Activated T-helper 1 cell treated with anti-CD3 and anti-CD28 coated beads, Interleukin-2, amount 50 U/mL, for 16 hours (primary cell): Measurements from ENCODE around the gene PCDHGA9.
"Not testable (repeated sequence)": the region's sequence is repeated elsewhere in the genome, so short reads cannot be mapped to it uniquely, and the experiment has no call there.

ENCODE experiments used
- DNase-seq, 2 donors: peaks; one replicate each; pipeline ENCODE4 v3.0.0-alpha.2; 2020; ENCODE audit warnings: low read depth in 1 of 2, low spot score in 1 of 2

The PCDHGA9 gene

DNA sequence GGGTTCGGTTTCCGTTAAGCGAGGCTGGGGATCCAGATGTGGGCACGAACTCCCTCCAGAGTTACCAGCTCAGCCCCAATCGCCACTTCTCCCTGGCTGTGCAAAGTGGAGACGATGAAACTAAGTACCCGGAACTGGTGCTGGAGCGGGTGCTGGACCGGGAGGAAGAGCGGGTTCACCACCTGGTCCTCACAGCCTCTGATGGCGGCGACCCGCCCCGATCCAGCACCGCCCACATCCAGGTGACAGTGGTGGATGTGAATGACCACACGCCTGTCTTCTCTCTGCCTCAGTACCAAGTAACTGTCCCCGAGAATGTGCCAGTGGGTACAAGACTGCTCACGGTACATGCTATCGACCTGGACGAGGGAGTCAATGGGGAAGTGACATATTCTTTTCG, 19.2 kb upstream of the PCDHGA9 start:
- no peak for DNase-seq

GRCh38 chr5:141384471-141385267, 17.9 kb upstream of the PCDHGA9 start:
- no peak for DNase-seq

DNA sequence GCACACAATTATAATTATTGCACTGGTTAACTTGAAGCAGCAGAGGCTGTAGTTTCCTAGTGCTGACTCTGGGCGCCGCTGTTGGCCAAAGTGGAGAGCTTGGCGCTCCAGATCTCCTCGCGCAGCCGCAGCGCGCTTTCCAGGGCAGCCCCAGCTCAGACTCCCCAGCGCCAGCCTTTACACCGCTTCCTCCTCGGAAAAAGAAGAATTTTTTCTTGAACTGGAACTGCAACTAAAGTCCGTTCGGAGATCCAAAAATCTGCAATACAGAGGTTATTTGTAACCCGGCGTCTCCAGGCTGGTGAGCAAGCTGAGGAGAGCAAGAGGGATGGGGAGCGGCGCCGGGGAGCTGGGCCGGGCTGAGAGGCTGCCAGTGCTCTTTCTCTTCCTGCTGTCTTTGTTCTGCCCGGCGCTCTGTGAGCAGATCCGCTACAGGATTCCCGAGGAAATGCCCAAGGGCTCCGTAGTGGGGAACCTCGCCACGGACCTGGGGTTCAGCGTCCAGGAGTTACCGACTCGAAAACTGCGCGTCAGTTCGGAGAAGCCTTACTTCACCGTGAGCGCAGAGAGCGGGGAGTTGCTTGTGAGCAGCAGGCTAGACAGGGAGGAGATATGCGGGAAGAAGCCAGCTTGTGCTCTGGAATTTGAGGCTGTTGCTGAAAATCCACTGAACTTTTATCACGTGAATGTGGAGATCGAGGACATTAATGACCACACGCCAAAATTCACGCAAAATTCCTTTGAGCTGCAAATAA, 14.8 kb upstream of the PCDHGA9 start, which contains the start of gene PCDHGB4:
Gene PCDHGB4, plus strand, starts transcription at position 142 of the 755 bp plus-strand sequence. Its CDS starts 187 bp downstream, at position 329.
- not testable (repeated sequence) for DNase-seq

GRCh38 chr5:141388661-141389060, 13.9 kb upstream of the PCDHGA9 start:
- no peak for DNase-seq

DNA sequence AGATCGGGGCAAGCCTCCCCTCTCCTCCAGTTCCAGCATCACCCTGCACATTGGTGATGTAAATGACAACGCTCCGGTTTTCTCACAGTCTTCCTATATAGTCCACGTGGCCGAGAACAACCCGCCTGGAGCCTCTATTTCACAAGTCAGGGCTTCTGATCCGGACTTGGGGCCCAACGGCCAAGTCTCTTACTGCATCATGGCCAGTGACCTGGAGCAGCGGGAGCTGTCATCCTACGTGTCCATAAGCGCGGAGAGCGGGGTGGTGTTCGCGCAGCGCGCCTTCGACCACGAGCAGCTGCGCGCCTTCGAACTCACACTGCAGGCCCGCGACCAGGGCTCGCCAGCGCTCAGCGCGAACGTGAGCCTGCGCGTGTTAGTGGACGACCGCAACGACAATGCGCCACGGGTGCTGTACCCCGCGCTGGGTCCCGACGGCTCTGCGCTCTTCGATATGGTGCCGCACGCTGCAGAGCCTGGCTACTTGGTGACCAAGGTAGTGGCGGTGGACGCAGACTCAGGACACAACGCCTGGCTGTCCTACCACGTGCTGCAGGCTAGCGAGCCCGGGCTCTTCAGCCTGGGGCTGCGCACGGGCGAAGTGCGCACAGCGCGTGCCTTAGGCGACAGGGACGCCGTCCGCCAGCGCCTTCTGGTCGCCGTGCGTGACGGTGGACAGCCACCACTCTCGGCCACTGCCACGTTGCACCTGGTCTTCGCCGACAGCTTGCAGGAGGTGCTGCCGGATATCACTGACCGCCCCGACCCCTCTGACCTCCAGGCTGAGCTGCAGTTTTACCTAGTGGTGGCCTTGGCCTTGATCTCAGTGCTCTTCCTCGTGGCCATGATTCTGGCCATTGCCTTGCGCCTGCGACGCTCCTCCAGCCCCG, 13.2 kb upstream of the PCDHGA9 start:
- DNase-seq, result no peak

DNA sequence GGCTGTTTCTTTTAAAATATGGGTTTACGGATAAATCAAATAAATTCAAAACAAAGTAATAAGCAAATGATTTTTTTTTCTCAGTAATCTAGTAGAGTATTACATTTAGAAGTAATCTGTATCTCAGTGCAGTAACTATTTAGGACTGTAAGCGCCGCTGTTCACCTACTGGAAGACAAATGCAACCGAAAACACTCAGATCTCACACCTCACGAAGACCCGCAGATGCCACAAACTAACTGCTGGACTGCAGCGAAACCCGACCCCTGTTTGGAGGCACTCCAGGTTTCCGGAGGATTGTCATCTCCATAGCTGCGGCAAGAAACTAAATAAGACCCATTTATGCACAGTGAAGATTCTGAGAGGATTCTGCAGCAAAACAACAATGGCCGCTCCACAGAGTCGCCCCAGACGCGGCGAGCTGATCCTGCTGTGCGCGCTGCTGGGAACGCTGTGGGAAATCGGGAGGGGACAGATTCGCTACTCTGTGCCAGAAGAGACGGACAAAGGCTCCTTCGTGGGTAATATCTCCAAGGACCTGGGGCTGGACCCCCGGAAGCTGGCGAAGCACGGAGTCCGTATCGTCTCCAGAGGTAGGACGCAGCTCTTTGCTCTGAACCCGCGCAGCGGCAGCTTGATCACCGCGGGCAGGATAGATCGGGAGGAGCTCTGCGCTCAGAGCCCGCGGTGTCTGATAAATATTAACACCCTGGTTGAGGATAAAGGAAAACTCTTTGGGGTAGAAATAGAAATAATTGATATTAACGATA, 10.0 kb upstream of the PCDHGA9 start, which contains the start of gene PCDHGA8:
Gene PCDHGA8, plus strand, starts transcription at position 205 of the 770 bp plus-strand sequence. Its CDS starts 181 bp downstream, at position 386.
- DNase-seq, result no peak

DNA sequence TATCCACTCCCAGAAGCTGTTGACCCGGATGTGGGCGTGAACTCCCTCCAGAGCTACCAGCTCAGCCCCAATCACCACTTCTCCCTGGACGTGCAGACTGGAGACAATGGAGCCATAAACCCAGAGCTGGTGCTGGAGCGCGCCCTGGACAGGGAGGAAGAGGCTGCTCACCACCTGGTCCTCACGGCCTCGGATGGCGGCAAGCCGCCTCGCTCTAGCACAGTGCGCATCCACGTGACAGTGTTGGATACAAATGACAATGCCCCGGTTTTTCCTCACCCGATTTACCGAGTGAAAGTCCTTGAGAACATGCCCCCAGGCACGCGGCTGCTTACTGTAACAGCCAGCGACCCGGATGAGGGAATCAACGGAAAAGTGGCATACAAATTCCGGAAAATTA, 9.3 kb upstream of the PCDHGA9 start:
- no peak for DNase-seq

DNA sequence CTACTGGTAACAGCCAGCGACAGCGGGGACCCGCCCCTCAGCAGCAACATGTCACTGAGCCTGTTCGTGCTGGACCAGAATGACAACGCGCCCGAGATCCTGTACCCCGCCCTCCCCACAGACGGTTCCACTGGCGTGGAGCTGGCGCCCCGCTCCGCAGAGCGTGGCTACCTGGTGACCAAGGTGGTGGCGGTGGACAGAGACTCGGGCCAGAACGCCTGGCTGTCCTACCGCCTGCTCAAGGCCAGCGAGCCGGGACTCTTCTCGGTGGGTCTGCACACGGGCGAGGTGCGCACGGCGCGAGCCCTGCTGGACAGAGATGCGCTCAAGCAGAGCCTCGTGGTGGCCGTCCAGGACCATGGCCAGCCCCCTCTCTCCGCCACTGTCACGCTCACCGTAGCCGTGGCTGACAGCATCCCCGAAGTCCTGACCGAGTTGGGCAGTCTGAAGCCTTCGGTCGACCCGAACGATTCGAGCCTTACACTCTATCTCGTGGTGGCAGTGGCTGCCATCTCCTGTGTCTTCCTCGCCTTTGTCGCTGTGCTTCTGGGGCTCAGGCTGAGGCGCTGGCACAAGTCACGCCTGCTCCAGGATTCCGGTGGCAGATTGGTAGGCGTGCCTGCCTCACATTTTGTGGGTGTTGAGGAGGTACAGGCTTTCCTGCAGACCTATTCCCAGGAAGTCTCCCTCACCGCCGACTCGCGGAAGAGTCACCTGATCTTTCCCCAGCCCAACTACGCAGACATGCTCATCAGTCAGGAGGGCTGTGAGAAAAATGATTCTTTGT, 8.0 kb upstream of the PCDHGA9 start:
- DNase-seq, result not testable (repeated sequence)

DNA sequence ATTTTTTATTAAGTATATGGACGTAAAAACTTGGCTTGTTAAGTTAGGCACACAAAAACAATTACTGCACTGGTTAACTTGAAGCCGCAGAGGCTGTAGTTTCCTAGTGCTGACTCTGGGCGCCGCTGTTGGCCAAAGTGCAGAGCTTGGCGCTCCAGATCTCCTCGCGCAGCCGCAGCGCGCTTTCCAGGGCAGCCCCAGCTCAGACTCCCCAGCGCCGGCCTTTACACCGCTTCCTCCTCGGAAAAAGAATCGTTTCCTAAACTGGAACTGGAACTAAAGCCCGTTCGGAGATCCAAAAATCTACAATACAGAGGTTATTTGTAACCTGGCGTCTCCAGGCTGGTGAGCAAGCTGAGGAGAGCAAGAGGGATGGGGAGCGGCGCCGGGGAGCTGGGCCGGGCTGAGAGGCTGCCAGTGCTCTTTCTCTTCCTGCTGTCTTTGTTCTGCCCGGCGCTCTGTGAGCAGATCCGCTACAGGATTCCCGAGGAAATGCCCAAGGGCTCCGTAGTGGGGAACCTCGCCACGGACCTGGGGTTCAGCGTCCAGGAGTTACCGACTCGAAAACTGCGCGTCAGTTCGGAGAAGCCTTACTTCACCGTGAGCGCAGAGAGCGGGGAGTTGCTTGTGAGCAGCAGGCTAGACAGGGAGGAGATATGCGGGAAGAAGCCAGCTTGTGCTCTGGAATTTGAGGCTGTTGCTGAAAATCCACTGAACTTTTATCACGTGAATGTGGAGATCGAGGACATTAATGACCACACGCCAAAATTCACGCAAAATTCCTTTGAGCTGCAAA, 4.6 kb upstream of the PCDHGA9 start, which contains the start of gene PCDHGB5:
Gene PCDHGB5, plus strand, starts transcription at position 192 of the 796 bp plus-strand sequence. Its CDS starts 181 bp downstream, at position 373.
- not testable (repeated sequence) for DNase-seq

DNA sequence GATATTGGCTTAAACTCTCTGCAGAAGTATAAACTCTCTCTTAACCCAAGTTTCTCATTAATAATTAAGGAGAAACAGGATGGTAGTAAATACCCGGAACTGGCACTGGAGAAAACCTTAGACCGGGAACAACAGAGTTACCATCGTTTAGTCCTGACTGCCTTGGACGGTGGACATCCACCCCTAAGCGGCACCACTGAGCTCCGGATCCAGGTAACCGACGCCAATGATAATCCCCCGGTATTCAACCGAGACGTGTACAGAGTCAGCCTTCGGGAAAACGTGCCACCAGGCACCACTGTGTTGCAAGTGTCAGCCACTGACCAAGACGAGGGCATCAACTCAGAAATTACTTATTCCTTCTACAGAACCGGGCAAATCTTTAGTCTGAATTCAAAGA, 4.0 kb upstream of the PCDHGA9 start:
- no peak for DNase-seq

GRCh38 chr5:141399555-141400258, 2.9 kb upstream of the PCDHGA9 start:
- no peak for DNase-seq

DNA sequence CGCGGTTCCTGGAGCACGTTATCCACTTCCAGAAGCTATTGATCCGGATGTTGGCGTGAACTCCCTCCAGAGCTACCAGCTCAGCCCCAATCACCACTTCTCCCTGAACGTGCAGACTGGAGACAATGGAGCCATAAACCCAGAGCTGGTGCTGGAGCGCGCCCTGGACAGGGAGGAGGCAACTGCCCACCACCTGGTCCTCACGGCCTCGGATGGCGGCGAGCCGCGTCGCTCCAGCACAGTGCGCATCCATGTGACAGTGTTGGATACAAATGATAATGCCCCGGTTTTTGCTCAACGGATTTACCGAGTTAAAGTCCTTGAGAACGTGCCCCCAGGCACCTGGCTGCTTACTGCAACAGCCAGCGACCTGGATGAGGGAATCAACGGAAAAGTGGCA, 809 bp downstream of the PCDHGA9 start:
- DNase-seq, result no peak

GRCh38 chr5:141407790-141408505, 5.4 kb downstream of the PCDHGA9 start, which contains the start of gene PCDHGB6:
TSS of gene PCDHGB6 (plus strand) at chr5:141408021. CDS start at chr5:141408203, 182 bp downstream.
- DNase-seq, result not testable (repeated sequence)

- DNase-seq, result no peak
Observed at GRCh38 chr5:141409598-141410306, 7.2 kb downstream of the PCDHGA9 start.

DNA sequence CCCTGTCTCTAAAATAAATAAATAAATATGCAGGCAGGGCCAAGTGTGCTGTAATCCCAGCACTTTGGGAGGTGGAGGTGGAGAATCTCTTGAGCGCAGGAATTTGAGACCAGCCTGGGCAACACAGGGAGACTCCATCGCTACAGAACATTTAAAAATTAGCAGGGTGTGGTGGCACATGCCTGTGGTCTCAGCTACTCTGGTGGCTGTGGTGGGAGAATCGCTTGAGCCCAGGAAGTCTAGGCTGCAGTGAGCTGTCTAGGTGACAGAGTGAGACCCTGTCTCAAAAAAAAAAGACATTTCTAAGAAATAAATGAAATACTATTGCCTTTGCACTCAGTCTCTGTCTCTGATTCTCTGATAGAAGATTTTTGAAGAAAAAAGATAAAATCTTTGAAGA, 9.0 kb downstream of the PCDHGA9 start:
- no peak for DNase-seq

DNA sequence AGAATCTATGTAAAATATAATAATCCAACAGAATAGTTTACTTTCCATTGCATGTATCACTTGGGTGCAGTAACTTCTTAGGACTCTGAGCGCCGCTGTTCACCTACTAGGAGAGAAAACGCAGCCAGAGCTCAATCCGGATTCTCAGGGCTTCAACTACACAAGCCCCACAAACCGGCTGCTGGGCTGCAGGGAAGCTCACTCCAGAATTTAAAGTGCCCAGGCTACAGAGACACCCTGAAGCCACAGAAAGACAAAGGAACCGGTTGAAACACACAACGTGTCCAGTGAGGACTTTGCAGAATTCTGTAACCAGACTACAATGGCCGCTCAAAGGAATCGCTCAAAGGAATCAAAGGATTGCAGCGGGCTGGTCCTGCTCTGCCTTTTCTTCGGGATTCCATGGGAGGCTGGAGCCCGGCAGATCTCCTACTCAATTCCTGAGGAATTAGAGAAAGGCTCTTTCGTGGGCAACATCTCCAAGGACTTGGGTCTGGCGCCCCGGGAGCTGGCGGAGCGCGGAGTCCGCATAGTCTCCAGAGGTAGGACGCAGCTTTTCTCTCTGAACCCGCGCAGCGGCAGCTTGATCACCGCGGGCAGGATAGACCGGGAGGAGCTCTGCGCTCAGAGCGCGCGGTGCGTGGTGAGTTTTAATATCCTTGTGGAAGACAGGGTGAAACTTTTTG, 10.4 kb downstream of the PCDHGA9 start, which contains the start of gene PCDHGA10:
Gene PCDHGA10, plus strand, starts transcription at position 134 of the 686 bp plus-strand sequence. Its CDS starts 189 bp downstream, at position 323.
- DNase-seq, result no peak
